Effector CD4-positive, alpha-beta T cell (primary cell): Measurements from ENCODE around the gene P2RX7.
A peak's percentile ranks its signal among the peaks of the same experiment; 100 is the strongest.
"Not testable (repeated sequence)": the region's sequence is repeated elsewhere in the genome, so short reads cannot be mapped to it uniquely, and the experiment has no call there.

Experiments used
- DNase-seq: peaks from one replicate; pipeline ENCODE4 v3.0.0-alpha.2; 2020

P2RX7 gene

GRCh38 chr12:121209624-121210572, 77.2 kb downstream of the P2RX7 start, which contains the start of gene P2RX4:
Gene P2RX4, plus strand, starts transcription at chr12:121210129. Its CDS starts 36 bp downstream, at chr12:121210165.
- peak; percentile 81 for DNase-seq

DNA sequence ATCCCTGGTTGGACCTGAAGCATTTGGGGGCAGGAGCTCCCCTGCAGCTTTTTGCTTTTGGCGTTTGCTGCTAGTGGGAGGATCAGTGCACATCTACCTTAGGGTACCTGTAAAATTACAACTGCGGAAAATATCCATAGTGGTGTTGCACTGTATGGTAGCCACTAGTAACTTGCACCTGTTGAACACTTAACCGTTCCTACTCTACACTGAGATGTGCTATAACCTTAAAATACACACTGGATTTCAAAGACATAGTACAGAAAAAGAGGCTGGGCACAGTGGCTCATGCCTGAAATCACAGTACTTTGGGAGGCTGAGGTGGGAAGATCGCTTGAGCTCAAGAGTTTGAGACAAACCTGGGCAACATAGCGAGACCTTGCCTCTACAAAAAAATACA, 80.2 kb downstream of the P2RX7 start:
- DNase-seq = no peak

GRCh38 chr12:121214166-121214777, 81.6 kb downstream of the P2RX7 start:
- DNase-seq = no peak

DNA sequence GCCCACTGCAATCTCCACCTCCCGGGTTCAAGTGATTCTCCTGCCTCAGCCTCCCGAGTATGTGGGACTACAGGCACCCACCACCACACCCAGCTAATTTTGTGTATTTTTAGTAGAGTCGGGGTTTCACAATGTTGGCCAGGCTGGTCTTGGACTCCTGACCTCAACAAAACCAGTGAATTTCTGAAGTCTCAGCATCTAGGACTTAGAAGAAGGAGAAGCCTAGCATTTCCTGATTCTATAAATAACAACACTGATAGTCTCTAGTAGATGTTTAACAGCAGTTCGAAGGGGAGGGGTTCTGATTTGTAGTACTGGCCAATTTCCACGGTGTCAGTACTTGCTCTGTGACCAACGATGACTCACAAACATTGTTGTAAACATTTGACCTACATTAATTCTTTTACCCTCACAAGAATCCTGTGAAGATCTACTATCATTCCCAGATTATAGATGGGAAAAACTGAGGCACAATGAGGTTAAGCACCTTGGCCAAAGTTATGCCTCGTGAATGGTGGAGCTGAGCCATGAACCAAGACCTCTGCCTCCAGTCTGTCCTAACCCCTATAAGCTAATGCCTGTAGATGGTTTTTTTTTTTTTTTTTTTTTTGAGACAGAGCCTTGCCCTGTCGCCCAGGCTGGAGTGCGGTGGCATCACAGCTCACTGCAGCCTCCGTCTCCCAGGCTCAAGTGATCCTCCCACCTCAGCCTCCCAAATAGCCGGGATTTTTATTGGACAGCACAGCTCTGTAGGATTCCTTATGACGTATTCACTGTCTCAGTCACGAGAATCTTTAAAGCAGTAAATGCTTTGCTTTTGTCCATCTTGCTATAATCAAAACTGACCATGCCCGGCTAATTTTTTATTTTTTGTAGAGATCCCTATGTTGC, 82.4 kb downstream of the P2RX7 start:
- no peak for DNase-seq

GRCh38 chr12:121216102-121216501, 83.4 kb downstream of the P2RX7 start:
- DNase-seq = no peak

- DNase-seq = no peak
Measured at GRCh38 chr12:121217063-121217462, 84.4 kb downstream of the P2RX7 start.

DNA sequence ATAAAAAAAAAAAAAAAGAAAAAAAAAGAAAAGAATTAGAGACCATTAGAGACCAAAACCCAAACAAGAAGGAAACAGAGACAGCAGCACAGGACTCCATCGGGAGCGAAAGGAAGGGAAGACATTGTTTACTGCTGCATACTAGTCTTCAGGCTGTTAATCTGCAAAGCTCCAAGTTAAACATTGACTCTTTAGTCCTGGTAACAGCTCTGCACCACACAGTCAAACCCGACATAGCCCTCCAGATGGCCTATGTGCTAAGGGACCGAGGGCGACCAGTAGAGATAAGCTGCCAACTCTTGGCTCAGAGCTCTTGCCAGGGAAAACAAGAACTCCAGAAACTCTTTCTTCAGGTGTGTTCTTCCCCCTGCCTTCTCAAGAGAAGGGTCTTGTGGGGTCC, 85.1 kb downstream of the P2RX7 start:
- no peak for DNase-seq

DNA sequence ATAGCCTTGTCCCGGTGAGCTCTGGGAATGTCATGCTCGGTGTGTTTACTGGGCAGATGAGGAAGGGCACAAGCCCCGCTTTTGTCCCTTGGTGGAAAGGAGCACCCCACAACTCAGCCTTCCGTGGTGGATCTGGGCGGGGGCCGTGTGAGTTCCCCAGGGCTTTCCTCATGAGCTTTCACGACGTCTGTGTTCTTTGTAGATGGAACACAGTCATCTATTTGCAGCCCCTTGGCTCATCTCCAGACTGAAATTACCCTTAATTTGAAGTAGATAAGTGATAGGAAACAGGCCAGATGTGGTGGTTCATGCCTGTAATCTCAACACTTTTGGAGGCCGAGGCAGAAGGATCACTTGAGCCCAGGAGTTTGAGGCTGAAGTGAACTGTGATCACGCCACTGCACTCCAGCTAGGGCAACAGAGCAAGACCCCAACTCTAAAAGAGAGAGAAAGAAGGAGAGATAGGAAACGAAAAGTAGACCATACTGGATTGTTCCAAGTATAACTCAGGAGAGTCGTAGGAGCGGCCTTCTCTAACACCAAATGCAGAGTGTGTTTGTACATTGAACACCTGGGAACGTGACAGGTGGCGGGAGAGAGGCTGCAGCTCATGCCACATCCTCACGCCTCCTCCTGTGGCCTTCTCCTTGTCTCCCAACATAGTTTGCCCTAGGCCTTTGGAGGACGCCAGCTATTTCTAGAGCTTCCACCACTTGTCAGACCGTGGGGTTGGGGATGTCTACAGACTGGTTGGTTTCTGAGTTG, 86.1 kb downstream of the P2RX7 start:
- DNase-seq = no peak

GRCh38 chr12:121219353-121219986, 86.8 kb downstream of the P2RX7 start:
- DNase-seq = no peak

DNA sequence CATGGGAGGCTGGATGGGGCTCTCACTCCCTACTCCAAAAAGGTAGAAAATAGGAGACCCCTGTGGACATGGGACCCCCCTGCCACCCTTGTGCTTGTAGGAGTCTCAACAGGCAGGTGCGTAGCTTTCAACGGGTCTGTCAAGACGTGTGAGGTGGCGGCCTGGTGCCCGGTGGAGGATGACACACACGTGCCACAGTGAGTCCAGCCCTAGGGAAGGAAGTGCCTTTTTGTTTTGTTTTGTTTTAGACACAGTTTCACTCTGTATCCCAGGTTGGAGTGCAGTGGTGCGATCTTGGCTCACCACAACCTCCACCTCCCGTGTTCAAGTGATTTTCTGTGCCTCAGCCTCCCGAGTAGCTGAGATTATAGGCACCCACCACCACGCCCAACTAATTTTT, 90.2 kb downstream of the P2RX7 start:
- DNase-seq = no peak

GRCh38 chr12:121223292-121224285, 90.9 kb downstream of the P2RX7 start:
- no peak for DNase-seq

- no peak for DNase-seq
Measured at GRCh38 chr12:121224591-121224990, 91.9 kb downstream of the P2RX7 start.

GRCh38 chr12:121226399-121226798, 93.7 kb downstream of the P2RX7 start:
- no peak for DNase-seq

- DNase-seq = not testable (repeated sequence)
Measured at GRCh38 chr12:121226871-121227270, 94.2 kb downstream of the P2RX7 start.

DNA sequence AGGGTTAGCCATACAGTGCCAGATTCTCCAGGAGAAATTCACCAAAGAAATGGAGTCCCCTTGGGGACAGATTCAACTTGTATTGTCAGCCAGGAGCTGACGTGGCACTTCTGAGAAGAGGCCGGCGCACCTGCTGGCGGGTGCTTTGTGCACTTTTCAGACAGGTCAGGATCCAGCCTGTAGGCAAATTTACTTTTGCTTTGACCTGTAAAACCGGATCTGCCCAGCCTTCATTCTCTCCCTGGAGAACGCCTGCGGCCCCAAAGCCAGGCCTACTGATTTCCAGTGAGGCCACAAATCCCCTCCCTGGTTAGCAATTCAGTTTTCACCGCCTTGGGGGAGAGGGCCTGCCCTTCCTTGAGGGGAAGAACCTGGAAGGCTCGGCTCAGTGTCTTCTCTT, 94.6 kb downstream of the P2RX7 start:
- no peak for DNase-seq

- DNase-seq = no peak
Measured at GRCh38 chr12:121228919-121229665, 96.4 kb downstream of the P2RX7 start.

DNA sequence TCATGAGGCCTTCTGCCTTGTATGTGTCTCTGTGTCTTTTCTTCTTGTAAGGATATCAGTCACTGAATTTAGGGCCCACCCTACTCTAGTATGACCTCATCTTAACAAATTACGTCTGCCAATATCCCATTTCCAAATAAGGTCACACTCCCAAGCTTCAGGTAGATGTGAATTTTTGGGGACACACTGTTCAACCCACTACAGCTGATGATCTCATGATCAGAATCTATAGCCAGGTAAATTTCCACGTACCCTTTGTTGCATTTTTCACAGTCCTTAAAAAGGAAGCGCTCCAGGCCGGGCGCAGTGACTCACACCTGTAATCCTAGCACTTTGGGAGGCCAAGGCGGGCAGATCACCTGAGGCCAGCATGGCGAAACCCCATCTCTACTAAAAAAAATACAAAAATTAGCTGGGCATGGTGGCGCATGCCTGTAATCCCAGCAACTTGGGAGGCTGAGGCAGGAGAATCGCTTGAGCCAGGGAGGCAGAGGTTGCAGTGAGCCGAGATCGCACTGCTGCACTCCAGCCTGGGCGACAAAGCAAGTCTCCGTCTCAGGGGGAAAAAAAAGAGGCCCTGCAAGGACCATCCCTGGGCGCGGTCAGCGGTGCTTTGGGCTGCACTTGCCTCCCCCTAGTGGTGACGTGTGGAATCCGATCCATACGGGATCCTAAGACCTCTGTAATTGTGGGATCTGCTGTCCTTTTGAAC, 97.3 kb downstream of the P2RX7 start:
- DNase-seq = peak; percentile 40

- no peak for DNase-seq
Measured at GRCh38 chr12:121230538-121230907, 97.8 kb downstream of the P2RX7 start.

DNA sequence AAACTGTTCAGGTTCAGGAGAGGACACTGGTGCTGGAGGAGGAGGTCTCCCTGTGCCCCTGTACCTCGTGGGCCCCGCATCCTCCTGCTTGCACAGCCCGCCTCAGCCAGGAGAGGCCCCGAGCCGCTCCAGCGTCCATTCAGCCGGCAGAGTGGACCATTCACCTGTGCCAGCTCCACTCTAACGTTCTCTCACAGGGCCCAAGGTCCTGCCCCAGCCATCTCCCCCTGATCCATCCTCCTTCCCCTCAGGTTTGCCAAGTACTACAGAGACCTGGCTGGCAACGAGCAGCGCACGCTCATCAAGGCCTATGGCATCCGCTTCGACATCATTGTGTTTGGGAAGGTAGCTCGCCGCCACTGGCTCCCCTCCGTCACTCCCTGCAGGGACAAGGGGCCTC, 99.5 kb downstream of the P2RX7 start:
- no peak for DNase-seq
